GM18951 (cell line): Measurements from ENCODE around the gene AKAP9.
"Not testable (repeated sequence)": the region's sequence is repeated elsewhere in the genome, so short reads cannot be mapped to it uniquely, and the experiment has no call there.

Source experiments
- POLR2A ChIP-seq: IDR thresholded peaks from 4 replicates; pipeline ENCODE4 v1.6.1; 2011; ENCODE audit warnings: mild to moderate bottlenecking; ENCODE audit not compliant: insufficient read length, insufficient read depth; ENCODE audit errors: extremely low read depth
- in situ Hi-C: fragments of 300-500 bp; cut with MboI; formaldehyde crosslinking; loops from one replicate; pipeline ENCODE4 v1.12.0; 2022; ENCODE audit warnings: low sequenced_read_pairs, mixed read lengths, inconsistent platforms; ENCODE audit not compliant: unreplicated experiment

AKAP9 gene

GRCh38 chr7:91957823-91958222 is 17.2 kb downstream of the AKAP9 start:
- in situ Hi-C loops: no loop called here
- no peak for TF ChIP-seq POLR2A

- in situ Hi-C loops: no loop called here
- no peak for TF ChIP-seq POLR2A
Measured at GRCh38 chr7:91959023-91959422, 18.4 kb downstream of the AKAP9 start.

- in situ Hi-C loops: no loop called here
- no peak for TF ChIP-seq POLR2A
Measured at GRCh38 chr7:91961816-91962215, 21.2 kb downstream of the AKAP9 start.

GRCh38 chr7:91962419-91962818 is 21.8 kb downstream of the AKAP9 start:
- in situ Hi-C loops: no loop called here

GRCh38 chr7:91967513-91967912 is 26.9 kb downstream of the AKAP9 start:
- in situ Hi-C loops: not testable (repeated sequence)

More at GRCh38 chr7:91962419-91962818, 21.8 kb downstream of the AKAP9 start:
- no peak for TF ChIP-seq POLR2A

GRCh38 chr7:91973639-91974038 is 33.0 kb downstream of the AKAP9 start:
- in situ Hi-C loops: no loop called here
- TF ChIP-seq POLR2A: no peak

GRCh38 chr7:91974066-91974465 is 33.4 kb downstream of the AKAP9 start:
- TF ChIP-seq POLR2A: no peak
- in situ Hi-C loops: no loop called here

- no peak for TF ChIP-seq POLR2A
- in situ Hi-C loops: no loop called here
Measured at GRCh38 chr7:91976743-91977142, 36.1 kb downstream of the AKAP9 start.

- no peak for TF ChIP-seq POLR2A
- in situ Hi-C loops: no loop called here
Measured at GRCh38 chr7:91979590-91979989, 38.9 kb downstream of the AKAP9 start.

- in situ Hi-C loops: not testable (repeated sequence)
Measured at GRCh38 chr7:91982352-91982751, 41.7 kb downstream of the AKAP9 start.

GRCh38 chr7:91988213-91988612 is 47.6 kb downstream of the AKAP9 start:
- no peak for TF ChIP-seq POLR2A
- in situ Hi-C loops: no loop called here

GRCh38 chr7:91993976-91994375 is 53.3 kb downstream of the AKAP9 start:
- no peak for TF ChIP-seq POLR2A
- in situ Hi-C loops: no loop called here

GRCh38 chr7:91995391-91996105 is 54.9 kb downstream of the AKAP9 start:
- in situ Hi-C loops: no loop called here
- no peak for TF ChIP-seq POLR2A

GRCh38 chr7:91999631-92000565 is 59.2 kb downstream of the AKAP9 start:
- in situ Hi-C loops: no loop called here
- TF ChIP-seq POLR2A: no peak
